ENCODE measurements around the gene UBE2O. TPM values are rescaled to one million over a fixed set of nuclear protein-coding genes. Genes with fewer than 3 reads are reported as not detected.

Gene UBE2O
- total and polyA plus RNA-seq, 2 experiments from 2014 or later: 30.4 to 79.4 TPM

DNA sequence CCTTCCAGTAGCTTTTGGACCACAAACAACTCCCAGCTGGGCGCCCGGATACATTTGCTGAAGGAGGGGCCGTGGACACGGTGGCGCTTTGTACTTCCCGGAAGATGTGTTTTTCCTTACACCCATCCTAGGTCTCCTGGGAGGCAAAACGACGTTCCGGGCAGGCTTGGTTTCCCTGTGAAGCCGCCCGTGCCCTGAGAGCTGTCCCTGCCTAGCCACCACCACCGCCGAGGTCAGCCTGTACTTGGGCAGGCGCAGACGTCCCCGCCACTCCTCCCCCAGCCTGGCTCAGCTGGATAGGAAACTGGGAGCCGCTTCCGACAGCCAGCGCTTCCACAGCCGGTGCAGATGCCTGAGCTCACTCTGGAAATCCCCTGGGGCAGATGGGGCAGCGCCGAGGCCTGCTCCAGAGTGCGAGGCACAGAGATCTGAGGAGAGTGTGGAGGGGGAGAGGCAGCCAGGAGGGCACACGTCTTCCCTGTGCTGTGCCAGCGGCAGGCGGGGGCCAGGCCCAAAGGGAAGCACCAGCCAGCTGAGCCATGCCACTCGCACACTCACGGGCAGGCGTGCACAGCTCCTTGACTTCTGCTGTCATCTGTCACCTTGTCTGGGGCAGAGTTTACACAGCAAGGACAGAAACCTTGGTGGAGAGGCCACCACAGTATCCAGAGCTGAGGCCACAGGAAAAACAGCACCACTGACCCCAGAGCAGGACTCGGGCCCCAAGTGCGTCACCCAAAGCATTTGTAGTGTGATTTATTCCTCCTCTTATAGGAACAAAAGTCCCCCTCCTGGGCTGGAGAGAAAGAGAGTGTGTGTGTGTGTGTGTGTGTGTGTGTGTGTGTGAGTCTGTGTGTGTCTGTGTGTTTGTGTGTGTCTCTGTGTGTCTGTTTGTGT is 45.3 kb upstream of the UBE2O start (continued):
- TF ChIP-seq, protein P1, sequence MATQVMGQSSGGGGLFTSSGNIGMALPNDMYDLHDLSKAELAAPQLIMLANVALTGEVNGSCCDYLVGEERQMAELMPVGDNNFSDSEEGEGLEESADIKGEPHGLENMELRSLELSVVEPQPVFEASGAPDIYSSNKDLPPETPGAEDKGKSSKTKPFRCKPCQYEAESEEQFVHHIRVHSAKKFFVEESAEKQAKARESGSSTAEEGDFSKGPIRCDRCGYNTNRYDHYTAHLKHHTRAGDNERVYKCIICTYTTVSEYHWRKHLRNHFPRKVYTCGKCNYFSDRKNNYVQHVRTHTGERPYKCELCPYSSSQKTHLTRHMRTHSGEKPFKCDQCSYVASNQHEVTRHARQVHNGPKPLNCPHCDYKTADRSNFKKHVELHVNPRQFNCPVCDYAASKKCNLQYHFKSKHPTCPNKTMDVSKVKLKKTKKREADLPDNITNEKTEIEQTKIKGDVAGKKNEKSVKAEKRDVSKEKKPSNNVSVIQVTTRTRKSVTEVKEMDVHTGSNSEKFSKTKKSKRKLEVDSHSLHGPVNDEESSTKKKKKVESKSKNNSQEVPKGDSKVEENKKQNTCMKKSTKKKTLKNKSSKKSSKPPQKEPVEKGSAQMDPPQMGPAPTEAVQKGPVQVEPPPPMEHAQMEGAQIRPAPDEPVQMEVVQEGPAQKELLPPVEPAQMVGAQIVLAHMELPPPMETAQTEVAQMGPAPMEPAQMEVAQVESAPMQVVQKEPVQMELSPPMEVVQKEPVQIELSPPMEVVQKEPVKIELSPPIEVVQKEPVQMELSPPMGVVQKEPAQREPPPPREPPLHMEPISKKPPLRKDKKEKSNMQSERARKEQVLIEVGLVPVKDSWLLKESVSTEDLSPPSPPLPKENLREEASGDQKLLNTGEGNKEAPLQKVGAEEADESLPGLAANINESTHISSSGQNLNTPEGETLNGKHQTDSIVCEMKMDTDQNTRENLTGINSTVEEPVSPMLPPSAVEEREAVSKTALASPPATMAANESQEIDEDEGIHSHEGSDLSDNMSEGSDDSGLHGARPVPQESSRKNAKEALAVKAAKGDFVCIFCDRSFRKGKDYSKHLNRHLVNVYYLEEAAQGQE (IDR thresholded peaks at IDR 0.05; ENCODE audit: unreplicated experiment): no peak
- TF ChIP-seq EZH2 (IDR thresholded peaks at IDR 0.05; ENCODE audit: low read depth, unreplicated experiment): no peak
- no peak for TF ChIP-seq CREB1 (CRISPR knock-in tag; IDR thresholded peaks at IDR 0.05; ENCODE audit: low read depth)
- TF ChIP-seq ZNF114 (CRISPR knock-in tag; IDR thresholded peaks at IDR 0.05): no peak
- TF ChIP-seq, protein P2, sequence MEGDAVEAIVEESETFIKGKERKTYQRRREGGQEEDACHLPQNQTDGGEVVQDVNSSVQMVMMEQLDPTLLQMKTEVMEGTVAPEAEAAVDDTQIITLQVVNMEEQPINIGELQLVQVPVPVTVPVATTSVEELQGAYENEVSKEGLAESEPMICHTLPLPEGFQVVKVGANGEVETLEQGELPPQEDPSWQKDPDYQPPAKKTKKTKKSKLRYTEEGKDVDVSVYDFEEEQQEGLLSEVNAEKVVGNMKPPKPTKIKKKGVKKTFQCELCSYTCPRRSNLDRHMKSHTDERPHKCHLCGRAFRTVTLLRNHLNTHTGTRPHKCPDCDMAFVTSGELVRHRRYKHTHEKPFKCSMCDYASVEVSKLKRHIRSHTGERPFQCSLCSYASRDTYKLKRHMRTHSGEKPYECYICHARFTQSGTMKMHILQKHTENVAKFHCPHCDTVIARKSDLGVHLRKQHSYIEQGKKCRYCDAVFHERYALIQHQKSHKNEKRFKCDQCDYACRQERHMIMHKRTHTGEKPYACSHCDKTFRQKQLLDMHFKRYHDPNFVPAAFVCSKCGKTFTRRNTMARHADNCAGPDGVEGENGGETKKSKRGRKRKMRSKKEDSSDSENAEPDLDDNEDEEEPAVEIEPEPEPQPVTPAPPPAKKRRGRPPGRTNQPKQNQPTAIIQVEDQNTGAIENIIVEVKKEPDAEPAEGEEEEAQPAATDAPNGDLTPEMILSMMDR (conservative IDR thresholded peaks at IDR 0.05; ENCODE audit: low read depth in 2 of 2): no peak
- no peak for TF ChIP-seq NANOG (IDR thresholded peaks at IDR 0.05; ENCODE audit: borderline replicate concordance)

DNA sequence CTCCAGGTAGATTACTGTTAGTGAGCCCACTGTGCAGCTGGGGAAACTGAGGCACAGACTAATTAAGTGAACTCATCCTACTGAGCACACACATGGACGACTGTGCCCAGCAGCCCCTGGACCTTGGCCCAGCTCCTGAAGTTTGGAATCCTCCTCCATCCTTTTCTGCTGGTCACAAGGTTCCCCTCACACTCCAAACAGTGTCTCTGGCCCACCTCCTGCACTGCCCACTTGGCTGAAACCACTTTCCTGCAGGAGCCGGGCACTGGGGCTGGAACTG is 44.7 kb upstream of the UBE2O start:
- no peak for ATAC-seq
- H3K36me3 Mint-ChIP-seq (ENCODE audit: low read depth): no peaks in the 10 kb centered on the region
- H3K4me3 ChIP-seq: no peak overlapping the region
- no peak overlapping the region for H3K27ac ChIP-seq (ENCODE audit: low read depth)
- no peaks in the 10 kb centered on the region for H3K36me3 ChIP-seq (ENCODE audit: insufficient read depth)
- peaks cover 57% of the 10 kb centered on the region for H3K4me1 Mint-ChIP-seq
- 0 out of 2 replicates have a peak, but pooled peaks cover 3% of the 10 kb centered on the region for H3F3A ChIP-seq (replicated peaks; ENCODE audit: low read depth)
- H3K27me3 ChIP-seq (ENCODE audit: insufficient read depth): peaks cover 4% of the 10 kb centered on the region; the same call in 1 of the 2 replicates
- no peak for DNase-seq (ENCODE audit: low spot score)
- peaks cover 32% of the 10 kb centered on the region for H3K4me1 ChIP-seq (ENCODE audit: insufficient read depth)
- H3K79me2 ChIP-seq (replicated peaks; ENCODE audit: insufficient read depth): peaks cover 3% of the 10 kb centered on the region; the same call in 1 of the 2 replicates
- no peak overlapping the region for H3K27ac Mint-ChIP-seq
- TF ChIP-seq POLR2AphosphoS5 (IDR thresholded peaks at IDR 0.05; ENCODE audit: low read depth): no peak
- TF ChIP-seq, protein P1 (IDR thresholded peaks at IDR 0.05; ENCODE audit: unreplicated experiment): no peak
- no peak for TF ChIP-seq JUNB (IDR thresholded peaks at IDR 0.05; ENCODE audit: unreplicated experiment)
- no peak for TF ChIP-seq ZNF114 (CRISPR knock-in tag; IDR thresholded peaks at IDR 0.05)
- TF ChIP-seq, protein P3, sequence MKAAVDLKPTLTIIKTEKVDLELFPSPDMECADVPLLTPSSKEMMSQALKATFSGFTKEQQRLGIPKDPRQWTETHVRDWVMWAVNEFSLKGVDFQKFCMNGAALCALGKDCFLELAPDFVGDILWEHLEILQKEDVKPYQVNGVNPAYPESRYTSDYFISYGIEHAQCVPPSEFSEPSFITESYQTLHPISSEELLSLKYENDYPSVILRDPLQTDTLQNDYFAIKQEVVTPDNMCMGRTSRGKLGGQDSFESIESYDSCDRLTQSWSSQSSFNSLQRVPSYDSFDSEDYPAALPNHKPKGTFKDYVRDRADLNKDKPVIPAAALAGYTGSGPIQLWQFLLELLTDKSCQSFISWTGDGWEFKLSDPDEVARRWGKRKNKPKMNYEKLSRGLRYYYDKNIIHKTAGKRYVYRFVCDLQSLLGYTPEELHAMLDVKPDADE (IDR thresholded peaks at IDR 0.05): no peak
- no peak overlapping the region for H2AFZ ChIP-seq
- H3K4me3 Mint-ChIP-seq: no peak overlapping the region
- H3K9me2 ChIP-seq (ENCODE audit: insufficient read depth): no peaks in the 10 kb centered on the region
- H3K27me3 Mint-ChIP-seq (ENCODE audit: insufficient read depth, low read depth, poor library complexity): peaks cover 19% of the 10 kb centered on the region
- no peaks in the 10 kb centered on the region for H3K9me3 Mint-ChIP-seq
- peaks cover 6% of the 10 kb centered on the region; the same call in 1 of the 2 replicates for H4K20me1 ChIP-seq (replicated peaks; ENCODE audit: insufficient read depth)
- H3K4me2 ChIP-seq: peak overlapping the region; percentile 60; the same call in 1 of the 2 replicates

Data from GM23338 (cell line).